CD4-positive, alpha-beta T cell treated with Interferon alpha-2 for 1 hour (primary cell): Measurements from ENCODE around the gene CCPG1.
"Not testable (repeated sequence)": the region's sequence is repeated elsewhere in the genome, so short reads cannot be mapped to it uniquely, and the experiment has no call there.

Source experiments
- DNase-seq, 2 donors: peaks; one replicate each; pipeline ENCODE4 v3.0.0-alpha.2; 2020 to 2022

Gene CCPG1

GRCh38 chr15:55408012-55408928 lies at the start of gene CCPG1, which contains the start of gene PIERCE2:
Gene CCPG1, minus strand, starts transcription at chr15:55408359. Its CDS starts 18,935 bp downstream, at chr15:55389424.
Gene PIERCE2, plus strand, starts transcription at chr15:55408495. Its CDS starts 274 bp downstream, at chr15:55408769.
- peak; percentile 88 to 92 for DNase-seq

- no peak for DNase-seq
These were observed 49.4 kb upstream of the CCPG1 start for GRCh38 chr15:55457401-55458022.

DNA sequence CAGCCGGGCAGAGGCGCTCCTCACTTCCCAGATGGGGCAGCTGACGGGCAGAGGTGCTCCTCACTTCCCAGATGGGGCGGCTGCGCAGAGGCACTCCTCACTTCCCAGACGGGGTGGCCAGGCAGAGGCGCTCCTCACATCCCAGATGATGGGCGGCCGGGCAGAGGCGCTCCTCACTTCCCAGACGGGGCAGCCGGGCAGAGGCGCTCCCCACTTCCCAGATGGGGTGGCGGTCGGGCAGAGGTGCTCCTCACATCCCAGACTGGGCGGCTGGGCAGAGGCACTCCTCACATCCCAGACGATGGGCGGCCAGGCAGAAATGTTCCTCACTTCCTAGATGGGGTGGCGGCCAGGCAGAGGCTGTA lies 38.9 kb upstream of the CCPG1 start:
- DNase-seq = not testable (repeated sequence)

GRCh38 chr15:55446379-55447029 lies 38.3 kb upstream of the CCPG1 start:
- DNase-seq = not testable (repeated sequence)

DNA sequence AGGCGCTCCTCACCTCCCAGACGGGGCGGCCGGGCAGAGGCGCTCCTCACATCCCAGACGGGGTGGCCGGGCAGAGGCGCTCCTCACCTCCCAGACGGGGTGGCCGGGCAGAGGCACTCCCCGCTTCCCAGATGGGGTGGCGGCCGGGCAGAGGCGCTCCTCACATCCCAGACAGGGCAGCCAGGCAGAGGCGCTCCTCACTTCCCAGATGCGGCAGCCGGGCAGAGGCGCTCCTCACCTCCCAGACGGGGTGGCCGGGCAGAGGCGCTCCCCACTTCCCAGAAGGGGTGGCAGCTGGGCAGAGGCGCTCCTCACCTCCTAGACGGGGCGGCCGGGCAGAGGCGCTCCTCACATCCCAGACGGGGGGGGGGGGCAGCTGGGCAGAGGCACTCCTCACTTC lies 37.8 kb upstream of the CCPG1 start:
- DNase-seq = not testable (repeated sequence)

- not testable (repeated sequence) for DNase-seq
These were observed 35.0 kb upstream of the CCPG1 start for GRCh38 chr15:55443141-55443540.

DNA sequence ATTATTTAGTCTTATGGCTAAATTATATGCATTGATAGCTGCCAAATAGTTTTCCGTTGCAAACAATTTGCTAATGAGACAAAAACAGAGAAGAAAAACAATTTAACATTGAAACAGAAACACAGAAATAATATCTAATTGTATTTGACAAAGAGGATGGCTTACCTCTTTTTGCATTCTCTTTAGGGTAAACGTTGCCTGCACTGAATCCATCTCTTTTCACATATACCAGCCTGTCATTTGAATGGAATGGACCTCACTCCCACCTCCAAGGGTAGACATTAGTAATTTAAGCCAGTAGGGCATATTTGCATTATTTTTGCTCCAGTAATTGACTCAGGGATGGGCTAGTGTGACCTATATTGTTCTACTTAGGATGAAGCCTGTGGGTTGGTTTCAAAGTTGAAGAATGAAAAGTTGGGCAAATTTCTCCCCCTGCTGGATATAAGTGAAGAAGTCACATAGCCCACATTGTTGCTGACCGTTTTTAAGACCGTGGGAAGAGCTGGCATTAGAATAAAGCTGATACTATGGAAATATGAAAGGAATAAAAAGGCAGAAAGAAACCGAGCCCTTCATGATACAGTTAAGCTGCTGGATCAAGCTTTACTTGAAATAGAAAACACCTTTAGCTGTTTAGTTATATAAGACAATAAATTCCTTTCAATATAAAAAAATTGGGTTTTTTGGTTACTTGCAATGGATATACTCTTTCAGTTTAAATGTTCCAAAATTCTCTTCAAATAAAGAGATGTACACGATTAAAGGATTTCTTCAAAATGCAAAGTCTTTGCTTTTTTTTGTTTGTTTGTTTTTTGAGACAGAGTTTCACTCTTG lies 27.0 kb upstream of the CCPG1 start:
- DNase-seq = peak; percentile 4 to 56

DNA sequence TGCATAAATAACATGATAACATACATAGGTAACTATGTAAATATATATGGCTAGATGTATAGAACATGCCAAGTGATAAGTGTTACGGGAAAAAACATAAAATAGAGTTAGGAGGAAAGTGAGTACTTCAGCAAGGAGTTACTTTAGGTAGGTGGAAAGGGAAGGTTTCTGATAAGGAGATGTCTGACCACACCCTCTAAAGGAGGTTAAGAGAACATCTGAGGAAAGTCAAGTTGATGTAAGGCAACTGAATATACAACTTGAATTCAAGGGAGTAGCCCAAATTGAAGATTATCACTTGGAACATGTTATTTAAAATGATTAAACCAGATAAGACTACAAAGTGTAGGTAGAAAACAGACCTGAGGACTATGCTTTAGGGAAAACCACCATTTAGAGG lies 13.9 kb upstream of the CCPG1 start:
- DNase-seq = no peak

DNA sequence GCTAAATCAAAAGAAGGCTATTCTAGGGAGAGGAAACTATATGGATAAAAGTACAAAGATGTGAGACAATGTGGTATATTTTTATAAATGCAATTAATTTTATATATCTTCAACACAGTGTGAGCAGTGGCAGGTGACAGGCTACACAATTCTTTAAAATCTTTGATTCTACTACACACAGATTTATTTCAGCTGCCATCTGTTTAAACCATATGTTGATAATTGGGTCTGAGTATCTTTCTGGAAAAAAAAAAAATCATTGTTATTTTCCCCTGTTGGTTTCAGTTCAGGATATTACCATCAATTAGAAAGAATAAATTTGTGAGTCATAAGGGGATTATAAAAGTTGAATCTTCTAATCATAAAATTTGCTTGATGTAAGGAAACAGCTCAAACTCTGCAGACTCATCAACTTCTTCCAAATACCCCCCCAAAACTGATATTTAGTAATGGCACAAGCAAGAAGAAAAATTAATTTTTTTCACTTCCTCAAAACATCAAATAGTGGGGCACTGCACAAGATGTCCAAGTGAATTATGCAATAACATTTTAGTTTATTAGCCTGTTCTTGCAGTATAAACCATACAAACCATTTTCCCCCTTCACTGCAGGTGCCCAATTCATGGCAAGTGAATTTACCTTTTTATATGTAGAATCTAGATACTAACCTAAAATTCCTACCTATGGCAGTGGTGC lies 12.2 kb upstream of the CCPG1 start:
- no peak for DNase-seq

- DNase-seq = not testable (repeated sequence)
These were observed 9.5 kb upstream of the CCPG1 start for GRCh38 chr15:55417678-55418077.

DNA sequence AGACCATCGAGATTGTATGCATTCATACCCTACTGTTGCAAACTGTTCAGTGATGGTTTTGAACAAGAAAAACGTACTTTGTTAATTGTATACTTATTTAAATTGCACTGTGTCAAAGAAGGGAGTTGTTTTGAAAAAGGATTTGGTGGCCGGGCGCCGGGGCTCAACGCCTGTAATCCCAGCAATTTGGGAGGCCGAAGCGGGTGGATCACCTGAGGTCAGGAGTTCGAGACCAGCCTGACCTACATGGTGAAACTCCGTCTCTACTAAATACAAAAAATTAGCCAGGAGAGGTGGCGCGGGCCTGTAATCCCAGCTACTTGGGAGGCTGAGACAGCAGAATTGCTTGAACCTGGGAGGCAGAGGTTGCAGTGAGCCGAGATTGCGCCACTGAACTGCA lies 817 bp upstream of the CCPG1 start:
- DNase-seq = not testable (repeated sequence)

DNA sequence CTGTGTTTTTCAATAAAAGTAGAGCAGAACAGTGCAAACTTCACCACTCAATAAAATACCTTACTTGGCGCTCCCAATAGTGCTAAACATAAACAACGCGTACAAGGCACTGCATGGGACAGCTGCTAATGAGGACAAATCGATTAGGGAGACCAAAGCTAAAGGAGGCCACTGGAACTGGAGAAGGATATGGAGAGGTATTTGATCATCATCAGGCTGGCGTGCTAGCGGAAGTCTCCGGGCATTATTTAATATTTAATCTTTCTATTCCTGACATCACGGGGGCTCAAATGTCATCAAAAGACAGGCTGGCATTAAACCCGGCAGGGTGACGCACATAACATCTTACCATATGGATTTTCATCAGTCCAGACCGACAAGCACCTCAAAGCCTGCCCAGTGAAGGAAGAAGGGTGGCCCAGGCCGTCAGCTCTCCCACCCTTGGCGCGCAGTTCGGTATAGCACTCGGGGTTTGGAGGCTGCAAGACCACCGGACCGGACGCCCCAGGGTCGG lies 604 bp downstream of the CCPG1 start:
- no peak for DNase-seq

- peak in 1 of 2 donors; percentile 1 for DNase-seq
These were observed 4.6 kb downstream of the CCPG1 start for GRCh38 chr15:55403531-55403930.

DNA sequence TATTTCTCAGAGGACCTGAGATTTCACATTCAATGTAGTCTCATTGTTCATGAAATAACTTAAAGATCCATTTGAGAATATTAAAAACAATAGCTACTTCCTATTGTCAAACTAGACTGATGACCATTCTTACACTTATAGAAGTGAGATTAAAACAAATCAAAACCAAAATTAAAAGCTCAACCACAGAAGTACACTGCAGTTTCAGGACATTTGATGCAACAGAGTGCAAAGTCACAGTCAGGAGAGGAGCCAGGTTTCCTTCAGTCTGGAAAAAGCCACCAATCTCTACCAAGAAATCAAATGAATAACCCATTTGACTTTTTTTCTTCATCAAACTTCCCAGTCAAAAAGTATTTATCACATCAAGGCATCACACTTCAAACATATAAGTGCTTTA lies 5.5 kb downstream of the CCPG1 start:
- DNase-seq = no peak

- DNase-seq = no peak
These were observed 6.3 kb downstream of the CCPG1 start for GRCh38 chr15:55401786-55402246.

DNA sequence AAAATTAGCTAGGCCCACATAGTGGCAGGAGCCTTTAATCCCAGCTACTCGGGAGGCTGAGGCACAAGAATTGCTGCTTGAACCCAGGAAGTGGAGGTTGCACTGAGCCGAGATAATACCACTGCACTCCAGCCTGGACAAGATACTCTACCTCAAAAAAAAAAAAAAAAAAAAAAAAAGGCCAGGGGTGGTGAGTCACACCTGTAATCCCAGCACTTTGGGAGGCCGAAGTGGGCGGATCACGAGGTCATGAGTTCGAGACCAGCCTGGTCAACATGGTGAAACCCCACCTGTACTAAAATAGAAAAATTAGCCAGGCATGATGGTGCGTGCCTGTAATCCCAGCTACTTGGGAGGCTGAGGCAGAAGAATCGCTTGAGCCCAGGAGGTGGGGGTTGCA lies 8.1 kb downstream of the CCPG1 start:
- not testable (repeated sequence) for DNase-seq

DNA sequence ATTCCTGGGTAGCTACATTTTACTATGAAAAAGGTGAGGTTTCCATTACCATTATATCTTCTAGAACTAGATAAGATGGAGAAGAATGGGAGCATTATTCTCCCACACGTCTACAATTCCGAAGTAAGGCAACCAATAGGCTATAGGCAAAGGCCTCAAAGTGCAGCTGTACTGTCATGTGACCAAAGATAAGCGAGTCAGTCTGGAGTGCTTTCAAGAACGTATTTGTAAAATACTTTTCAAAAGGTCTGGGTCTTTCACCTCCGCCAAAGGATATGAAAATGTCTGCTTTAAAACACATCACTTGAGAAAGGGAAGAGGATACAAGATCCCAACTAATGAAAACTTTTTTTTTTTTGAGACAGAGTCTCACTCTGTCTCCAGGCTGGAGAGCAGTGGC lies 9.9 kb downstream of the CCPG1 start:
- no peak for DNase-seq

DNA sequence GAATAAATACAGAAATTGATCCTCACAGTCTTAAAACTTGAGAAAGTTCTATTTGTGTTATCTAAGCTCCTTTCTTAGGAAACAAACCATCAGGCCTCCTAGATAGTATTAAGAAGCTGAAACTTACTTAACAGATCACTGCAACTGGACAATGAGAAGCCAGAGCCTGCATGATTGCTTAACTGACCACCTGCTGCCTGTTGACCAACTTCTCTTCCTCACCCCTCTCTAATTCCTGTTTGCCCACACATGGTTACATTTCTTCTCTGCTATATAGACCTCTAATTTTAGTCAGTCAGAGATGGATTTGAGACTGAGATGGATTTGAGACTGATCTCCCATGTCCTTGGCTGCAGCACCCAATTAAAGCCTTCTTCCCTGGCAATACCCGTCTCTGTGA lies 13.5 kb downstream of the CCPG1 start:
- DNase-seq = no peak

GRCh38 chr15:55389264-55389607 lies 18.9 kb downstream of the CCPG1 start:
- no peak for DNase-seq

DNA sequence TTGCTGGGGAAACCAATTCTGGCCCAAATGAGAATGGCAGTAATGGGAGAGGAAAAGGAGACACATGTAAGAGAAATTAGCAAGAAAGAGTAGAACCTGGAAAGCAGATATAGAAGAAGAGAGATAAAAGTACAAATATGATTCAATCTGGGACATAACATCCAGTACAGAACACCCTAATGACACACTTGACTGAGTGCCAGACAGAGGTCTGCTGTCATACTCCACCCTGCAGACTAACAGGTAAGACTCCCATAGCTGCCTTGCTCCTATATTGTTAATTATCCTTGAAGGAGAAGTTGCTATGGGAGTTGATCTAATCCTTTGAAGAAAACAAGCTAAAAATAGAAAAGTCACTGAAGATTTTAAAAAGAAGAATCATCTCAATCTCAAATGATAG lies 21.1 kb downstream of the CCPG1 start:
- DNase-seq = no peak

DNA sequence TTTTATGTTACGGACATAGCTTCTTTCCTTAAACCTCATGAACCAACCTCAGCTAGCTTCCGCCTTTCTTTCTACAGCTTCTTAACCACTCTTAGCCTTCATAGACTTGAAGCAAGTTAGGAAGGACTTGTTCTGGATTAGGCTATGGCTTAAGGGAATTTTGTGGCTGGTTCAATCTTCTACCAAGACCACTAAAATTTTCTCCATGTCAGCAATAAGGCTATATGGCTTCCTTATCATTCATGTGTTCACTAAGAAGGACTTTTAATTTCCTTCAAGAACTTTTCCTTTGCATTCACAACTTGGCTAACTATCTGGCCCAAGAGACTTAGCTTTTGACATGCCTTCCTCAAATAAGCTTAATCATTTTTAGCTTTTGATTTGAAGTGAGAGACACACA lies 24.5 kb downstream of the CCPG1 start:
- DNase-seq = no peak

- DNase-seq = no peak
These were observed 26.6 kb downstream of the CCPG1 start for GRCh38 chr15:55381595-55381994.
